Nephron progenitor cell (in vitro differentiated cells): ENCODE results near the gene LMF2.

Experiments used
- DNase-seq: peaks from one replicate; pipeline ENCODE4 v3.0.0; 2021
- H3K27ac Mint-ChIP-seq: 2 replicates; pipeline ENCODE4 v1.8.0; 2021; ENCODE audit warnings: mild to moderate bottlenecking, moderate library complexity, mixed read lengths
- H3K27me3 Mint-ChIP-seq: 2 replicates; pipeline ENCODE4 v1.8.0; 2021; ENCODE audit warnings: mild to moderate bottlenecking, low read depth, mixed read lengths; ENCODE audit not compliant: poor library complexity
- H3K36me3 Mint-ChIP-seq: 2 replicates; pipeline ENCODE4 v1.8.0; 2021; ENCODE audit warnings: low read depth, mixed read lengths
- H3K4me1 Mint-ChIP-seq: 2 replicates; pipeline ENCODE4 v1.8.0; 2021; ENCODE audit warnings: mixed read lengths
- H3K4me3 Mint-ChIP-seq: 2 replicates; pipeline ENCODE4 v1.8.0; 2021; ENCODE audit warnings: mild to moderate bottlenecking, moderate library complexity, mixed read lengths
- H3K9me3 Mint-ChIP-seq: 2 replicates; pipeline ENCODE4 v1.8.0; 2021; ENCODE audit warnings: mild to moderate bottlenecking, moderate library complexity, mixed read lengths
- CTCF ChIP-seq: fragments of 200-600 bp; sonication (generic); IDR thresholded peaks from 2 replicates; pipeline ENCODE4 v1.5.0; 2021; ENCODE audit warnings: antibody characterized with exemption

Gene LMF2

GRCh38 chr22:50473088-50473487, 34.4 kb downstream of the LMF2 start:
- no peak for TF ChIP-seq CTCF
- no peak for DNase-seq
- peak overlapping the region; percentile 91 for H3K4me3 Mint-ChIP-seq
- H3K36me3 Mint-ChIP-seq = no peaks in the 10 kb centered on the region
- H3K27ac Mint-ChIP-seq = peak overlapping the region; percentile 36
- no peaks in the 10 kb centered on the region for H3K9me3 Mint-ChIP-seq
- peaks cover 7% of the 10 kb centered on the region for H3K27me3 Mint-ChIP-seq
- H3K4me1 Mint-ChIP-seq = peaks cover 65% of the 10 kb centered on the region

- TF ChIP-seq CTCF = no peak
- no peak for DNase-seq
- Mint-ChIP-seq H3K9me3 (no peaks in the 10 kb centered on the region), H3K4me3 (peak overlapping the region; percentile 20), H3K27ac (no peak overlapping the region), H3K27me3 (peaks cover 3% of the 10 kb centered on the region), H3K36me3 (peaks cover 2% of the 10 kb centered on the region), H3K4me1 (peaks cover 55% of the 10 kb centered on the region)
Measured at GRCh38 chr22:50471962-50472361, 35.5 kb downstream of the LMF2 start.

GRCh38 chr22:50471197-50471847, 36.2 kb downstream of the LMF2 start:
- Mint-ChIP-seq H3K4me3 (no peak overlapping the region), H3K36me3 (peaks cover 8% of the 10 kb centered on the region), H3K27ac (no peak overlapping the region), H3K27me3 (no peaks in the 10 kb centered on the region), H3K4me1 (peaks cover 48% of the 10 kb centered on the region), H3K9me3 (no peaks in the 10 kb centered on the region)
- no peak for TF ChIP-seq CTCF
- DNase-seq = no peak

GRCh38 chr22:50470491-50470890, 37.0 kb downstream of the LMF2 start:
- H3K4me1 Mint-ChIP-seq = peaks cover 44% of the 10 kb centered on the region
- no peaks in the 10 kb centered on the region for H3K9me3 Mint-ChIP-seq
- H3K27ac Mint-ChIP-seq = no peak overlapping the region
- no peak for DNase-seq
- H3K4me3 Mint-ChIP-seq = no peak overlapping the region
- no peak for TF ChIP-seq CTCF
- no peaks in the 10 kb centered on the region for H3K27me3 Mint-ChIP-seq
- peaks cover 10% of the 10 kb centered on the region for H3K36me3 Mint-ChIP-seq

- DNase-seq = no peak
- no peaks in the 10 kb centered on the region for H3K27me3 Mint-ChIP-seq
Measured at GRCh38 chr22:50469377-50470305, 37.9 kb downstream of the LMF2 start.

More at GRCh38 chr22:50469377-50470305, 37.9 kb downstream of the LMF2 start:
- no peak overlapping the region for H3K27ac Mint-ChIP-seq
- peaks cover 40% of the 10 kb centered on the region for H3K4me1 Mint-ChIP-seq
- peaks cover 10% of the 10 kb centered on the region for H3K36me3 Mint-ChIP-seq
- H3K9me3 Mint-ChIP-seq = no peaks in the 10 kb centered on the region
- TF ChIP-seq CTCF = no peak
- no peak overlapping the region for H3K4me3 Mint-ChIP-seq
